ENCODE data around the gene FCRLB.

DNA sequence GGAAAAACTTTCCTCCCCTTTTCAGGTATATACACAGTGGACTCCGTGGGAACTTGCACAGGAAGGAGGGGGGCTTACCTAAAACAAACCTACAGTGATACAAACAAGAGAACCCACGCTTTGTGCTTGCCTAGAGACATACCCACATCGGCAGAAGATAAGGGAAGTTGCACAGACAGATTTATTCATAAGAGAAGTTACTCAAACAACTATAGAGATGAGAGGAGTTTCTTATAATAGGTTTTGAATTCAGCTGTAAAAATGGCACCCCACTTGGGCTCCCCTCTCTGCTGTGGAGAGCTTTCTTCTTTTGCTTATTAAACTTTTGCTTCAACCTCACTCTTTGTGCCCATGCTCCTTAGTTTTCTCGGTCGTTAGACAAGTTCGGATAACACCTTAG, 26.5 kb downstream of the FCRLB start:
- TF ChIP-seq, protein P1, sequence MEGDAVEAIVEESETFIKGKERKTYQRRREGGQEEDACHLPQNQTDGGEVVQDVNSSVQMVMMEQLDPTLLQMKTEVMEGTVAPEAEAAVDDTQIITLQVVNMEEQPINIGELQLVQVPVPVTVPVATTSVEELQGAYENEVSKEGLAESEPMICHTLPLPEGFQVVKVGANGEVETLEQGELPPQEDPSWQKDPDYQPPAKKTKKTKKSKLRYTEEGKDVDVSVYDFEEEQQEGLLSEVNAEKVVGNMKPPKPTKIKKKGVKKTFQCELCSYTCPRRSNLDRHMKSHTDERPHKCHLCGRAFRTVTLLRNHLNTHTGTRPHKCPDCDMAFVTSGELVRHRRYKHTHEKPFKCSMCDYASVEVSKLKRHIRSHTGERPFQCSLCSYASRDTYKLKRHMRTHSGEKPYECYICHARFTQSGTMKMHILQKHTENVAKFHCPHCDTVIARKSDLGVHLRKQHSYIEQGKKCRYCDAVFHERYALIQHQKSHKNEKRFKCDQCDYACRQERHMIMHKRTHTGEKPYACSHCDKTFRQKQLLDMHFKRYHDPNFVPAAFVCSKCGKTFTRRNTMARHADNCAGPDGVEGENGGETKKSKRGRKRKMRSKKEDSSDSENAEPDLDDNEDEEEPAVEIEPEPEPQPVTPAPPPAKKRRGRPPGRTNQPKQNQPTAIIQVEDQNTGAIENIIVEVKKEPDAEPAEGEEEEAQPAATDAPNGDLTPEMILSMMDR (IDR thresholded peaks at IDR 0.05; ENCODE audit: borderline replicate concordance, extremely low read depth, low read length, poor library complexity, severe bottlenecking): no peak
- no peak for TF ChIP-seq EZH2 (IDR thresholded peaks at IDR 0.05; ENCODE audit: borderline replicate concordance, low read depth, low read length, severe bottlenecking)
